H1 (cell line): Measurements from ENCODE around the gene AHRR. TPM values are rescaled to one million over a fixed set of nuclear protein-coding genes. Genes with fewer than 3 reads are reported as not detected.

Source experiments
- CBX5 ChIP-seq: fragments of 300-800, 300-1000 bp; sonication (generic); IDR thresholded peaks from 2 replicates; pipeline ENCODE4 v1.7.1; 2016; ENCODE audit warnings: antibody characterized with exemption, low read length, low read depth
- CBX8 ChIP-seq: fragments of 300-800, 300-1000 bp; sonication (generic); IDR thresholded peaks from 2 replicates; pipeline ENCODE4 v1.7.1; 2016; ENCODE audit warnings: low read depth, low read length, borderline replicate concordance
- CHD7 ChIP-seq: fragments of 300-600 bp; sonication (generic); IDR thresholded peaks from 2 replicates; pipeline ENCODE4 v1.7.1; 2012; ENCODE audit warnings: low read length, moderate library complexity, mild to moderate bottlenecking, inconsistent platforms; ENCODE audit not compliant: insufficient replicate concordance
- FOSL1 ChIP-seq: IDR thresholded peaks from 2 replicates; pipeline ENCODE4 v1.6.1; 2011; ENCODE audit warnings: mild to moderate bottlenecking, low read depth, low read length, moderate library complexity; ENCODE audit not compliant: insufficient read depth
- GABPA ChIP-seq: IDR thresholded peaks from 2 replicates; pipeline ENCODE4 v1.6.1; 2011; ENCODE audit warnings: mild to moderate bottlenecking, low read length, moderate library complexity, borderline replicate concordance; ENCODE audit not compliant: insufficient read depth
- HDAC2 ChIP-seq, 2 experiments: fragments of 300-600 bp in 1 of 2; sonication (generic) in 1 of 2; IDR thresholded peaks; 2 replicates each; pipeline ENCODE4 v1.6.1; 2011 to 2012; ENCODE audit warnings: low read depth in 2 of 2, low read length in 2 of 2, mild to moderate bottlenecking in 2 of 2, moderate library complexity in 2 of 2, borderline replicate concordance in 1 of 2, inconsistent platforms in 1 of 2
- HDAC6 ChIP-seq: IDR thresholded peaks from one replicate; pipeline ENCODE4 v1.7.1; 2012; ENCODE audit warnings: low read depth, mild to moderate bottlenecking, inconsistent platforms, low read length, moderate library complexity
- KDM5A ChIP-seq: fragments of 200-600 bp; IDR thresholded peaks from 2 replicates; pipeline ENCODE4 v1.7.1; 2012; ENCODE audit warnings: mild to moderate bottlenecking, low read length, inconsistent platforms, mixed read lengths
- MAFK ChIP-seq: IDR thresholded peaks from 2 replicates; pipeline ENCODE4 v1.6.1; 2012; ENCODE audit warnings: low read depth, mild to moderate bottlenecking, improper control_type of control experiment, low read length
- POLR2A ChIP-seq, 2 experiments: IDR thresholded peaks; 1 replicate in 1 of 2; 2 replicates in 1 of 2; pipeline ENCODE4 v1.6.1; 2011; ENCODE audit warnings: low read depth in 2 of 2, low read length in 2 of 2, mild to moderate bottlenecking in 2 of 2; ENCODE audit errors: control extremely low read depth in 1 of 2
- SAP30 ChIP-seq: fragments of 300-600 bp; sonication (generic); IDR thresholded peaks from 2 replicates; pipeline ENCODE4 v1.7.1; 2012; ENCODE audit warnings: low read length, moderate library complexity, mild to moderate bottlenecking, inconsistent platforms; ENCODE audit not compliant: insufficient read depth, insufficient replicate concordance
- ZNF274 ChIP-seq: IDR thresholded peaks from 2 replicates; pipeline ENCODE4 v1.7.0; 2012; ENCODE audit warnings: low read length, borderline replicate concordance; ENCODE audit errors: extremely low read depth
- polyA plus RNA-seq, 7 experiments: library from polyadenylated mRNA; depleted of rRNA in 3 of 7; stranded (reverse) in 5 of 7; unstranded in 2 of 7; fragments of >200 nt in 5 of 7; fragments of 200-250 nt in 2 of 7; gene quantifications; 1 replicate in 5 of 7; 2 replicates in 1 of 7; 4 replicates in 1 of 7; pipeline versions ENCODE4 v1.2.1 to v1.2.3, GENCODE V29; 2011 to 2013; ENCODE audit warnings: missing spikeins in 2 of 7, mixed read lengths in 2 of 7
- total RNA-seq: library from RNA; stranded (reverse); fragmentation: NEBNext Ultra II Directional; extraction: Animal tissue kit (Norgen Biotek cat#: 25700); gene quantifications from 2 replicates; pipeline ENCODE4 v1.2.1, GENCODE V29; 2021

The AHRR gene
- total and polyA plus RNA-seq, 2 of the 8 experiments (the other 6 are each of a cell fraction or from before 2014, with no cell fraction given) = 0.41 to 0.80 TPM

GRCh38 chr5:333945-334344, 12.4 kb downstream of the AHRR start (continued):
- no peak for TF ChIP-seq CHD7
- no peak for TF ChIP-seq CBX8
- TF ChIP-seq ZNF274 = no peak
- no peak for TF ChIP-seq CBX5
- TF ChIP-seq HDAC2 (IDR thresholded peaks at IDR 0.05; ENCODE audit: borderline replicate concordance in 1 of 2, low read depth in 2 of 2, low read length in 2 of 2) = no peak
- no peak for TF ChIP-seq HDAC6
- TF ChIP-seq MAFK = no peak
- TF ChIP-seq GABPA = no peak
- no peak for TF ChIP-seq POLR2A (IDR thresholded peaks at IDR 0.05; ENCODE audit: control extremely low read depth in 1 of 2, low read depth in 2 of 2, low read length in 2 of 2)
- no peak for TF ChIP-seq KDM5A
- TF ChIP-seq SAP30 = no peak
- TF ChIP-seq FOSL1 = no peak
